Lower leg skin (tissue), 4 donors: Measurements from ENCODE around the gene SLC25A22. TPM values are rescaled to one million over a fixed set of nuclear protein-coding genes. Genes with fewer than 3 reads are reported as not detected.
A peak's percentile ranks its signal among the peaks of the same experiment; 100 is the strongest.

Source experiments
- DNase-seq, 2 donors: peaks; one replicate each; pipeline ENCODE4 v3.0.0-alpha.2; 2019; ENCODE audit warnings: low spot score in 2 of 2
- H3K4me3 ChIP-seq: fragments of 200-600 bp; sonication (generic); 2 replicates; pipeline ENCODE4 v1.5.1; 2017; ENCODE audit warnings: mild to moderate bottlenecking, low read depth; ENCODE audit not compliant: poor library complexity, severe bottlenecking
- POLR2A ChIP-seq, 2 donors: fragments of 450-650 bp; IDR thresholded peaks; one replicate each; pipeline ENCODE4 v1.6.1; 2016 to 2017; ENCODE audit warnings: antibody characterized with exemption in 2 of 2, mild to moderate bottlenecking in 1 of 2, moderate library complexity in 1 of 2
- WGBS, 2 donors: methylation state at CpG; one replicate each; pipeline ENCODE4 v1.1.5; 2018; 5-methylcytosine and 5-hydroxymethylcytosine counted together
- intact Hi-C: fragments of 100-400 bp; cut with DNase I; formaldehyde crosslinking; loops from one replicate; pipeline ENCODE4 v1.15.0; 2023; ENCODE audit warnings: low total_unique reads
- total RNA-seq, 4 donors: library from RNA; depleted of rRNA; stranded (reverse); fragments of >200 nt; gene quantifications; one replicate each; pipeline ENCODE4 v1.1.0, GENCODE V29; 2016
- TF ChIP-seq, protein P1 (sequence below), 3 donors: fragments of 450-650 bp; IDR thresholded peaks; one replicate each; pipeline ENCODE4 v1.5.1; 2016; ENCODE audit warnings: antibody characterized with exemption in 3 of 3, mild to moderate bottlenecking in 3 of 3, moderate library complexity in 2 of 3

SLC25A22 gene
- total RNA-seq, 4 donors from 2014 or later, result 10.9 to 19.2 (median 14.8) TPM

DNA sequence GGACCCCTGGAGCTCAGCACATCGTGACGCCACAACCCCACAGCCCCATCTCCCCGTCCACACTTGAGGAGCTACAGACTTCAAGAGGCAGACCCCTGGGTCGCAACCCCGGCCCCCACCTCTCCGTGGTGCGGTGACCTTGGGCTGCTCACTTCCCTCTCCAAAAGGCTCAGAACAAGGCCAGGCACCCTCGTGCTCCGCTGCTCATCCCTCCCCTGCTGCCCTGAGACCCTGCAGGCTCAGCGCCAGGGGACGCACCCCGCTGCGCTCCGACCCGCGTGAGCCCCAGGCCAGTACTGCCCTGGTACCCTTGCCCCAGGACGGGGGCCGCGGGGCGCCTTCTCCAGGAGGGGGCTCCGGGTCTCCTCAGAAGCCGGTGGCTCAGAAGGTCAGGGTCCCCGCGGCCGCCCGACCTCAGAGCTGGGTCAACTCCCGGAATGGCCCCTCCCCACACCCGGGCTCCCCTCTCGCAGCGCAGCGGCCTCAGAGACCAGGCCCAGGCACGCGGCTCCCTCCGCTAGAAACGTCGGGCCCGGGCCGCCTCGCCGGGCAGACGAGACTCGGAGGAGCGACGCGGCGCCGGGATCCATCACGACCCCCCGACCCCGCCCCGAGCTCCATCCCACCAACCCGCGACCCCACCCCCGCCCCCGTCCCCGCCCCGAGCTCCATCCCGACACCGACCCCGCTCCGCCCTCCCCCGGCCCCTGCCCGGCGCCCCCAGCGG, 21.4 kb downstream of the SLC25A22 start:
- peak in 1 of 2 donors; percentile 90 for DNase-seq
- TF ChIP-seq, protein P1, sequence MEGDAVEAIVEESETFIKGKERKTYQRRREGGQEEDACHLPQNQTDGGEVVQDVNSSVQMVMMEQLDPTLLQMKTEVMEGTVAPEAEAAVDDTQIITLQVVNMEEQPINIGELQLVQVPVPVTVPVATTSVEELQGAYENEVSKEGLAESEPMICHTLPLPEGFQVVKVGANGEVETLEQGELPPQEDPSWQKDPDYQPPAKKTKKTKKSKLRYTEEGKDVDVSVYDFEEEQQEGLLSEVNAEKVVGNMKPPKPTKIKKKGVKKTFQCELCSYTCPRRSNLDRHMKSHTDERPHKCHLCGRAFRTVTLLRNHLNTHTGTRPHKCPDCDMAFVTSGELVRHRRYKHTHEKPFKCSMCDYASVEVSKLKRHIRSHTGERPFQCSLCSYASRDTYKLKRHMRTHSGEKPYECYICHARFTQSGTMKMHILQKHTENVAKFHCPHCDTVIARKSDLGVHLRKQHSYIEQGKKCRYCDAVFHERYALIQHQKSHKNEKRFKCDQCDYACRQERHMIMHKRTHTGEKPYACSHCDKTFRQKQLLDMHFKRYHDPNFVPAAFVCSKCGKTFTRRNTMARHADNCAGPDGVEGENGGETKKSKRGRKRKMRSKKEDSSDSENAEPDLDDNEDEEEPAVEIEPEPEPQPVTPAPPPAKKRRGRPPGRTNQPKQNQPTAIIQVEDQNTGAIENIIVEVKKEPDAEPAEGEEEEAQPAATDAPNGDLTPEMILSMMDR (IDR thresholded peaks at IDR 0.05), result no peak
- no peak for TF ChIP-seq POLR2A (IDR thresholded peaks at IDR 0.05)
- WGBS, 2 donors, result 1% methylated on average over 13 to 20 of the region's 65 CpGs
- intact Hi-C loops, result no loop called here
- peak overlapping the region; percentile 87 for H3K4me3 ChIP-seq

DNA sequence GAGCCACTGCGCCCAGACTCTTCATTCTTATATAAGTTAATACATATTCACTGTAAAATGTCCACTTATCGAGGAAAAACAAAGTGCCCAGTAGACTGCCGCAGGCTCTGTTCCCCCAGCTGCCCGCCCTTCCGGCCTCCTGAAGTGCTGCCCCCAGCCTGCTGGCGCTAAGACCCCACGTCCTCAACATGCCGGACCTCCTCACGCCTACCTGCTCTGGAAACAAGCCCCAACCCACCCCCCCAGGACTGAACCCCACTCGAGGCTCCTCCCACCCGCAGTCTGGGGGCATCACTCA, 21.9 kb downstream of the SLC25A22 start:
- DNase-seq, result no peak
- WGBS, 2 donors, result 35 to 37% methylated on average over 11 of the region's 11 CpGs
- intact Hi-C loops, result no loop called here
- peak overlapping the region; percentile 87 for H3K4me3 ChIP-seq
- no peak for TF ChIP-seq POLR2A (IDR thresholded peaks at IDR 0.05)
- TF ChIP-seq, protein P1 (IDR thresholded peaks at IDR 0.05), result no peak

DNA sequence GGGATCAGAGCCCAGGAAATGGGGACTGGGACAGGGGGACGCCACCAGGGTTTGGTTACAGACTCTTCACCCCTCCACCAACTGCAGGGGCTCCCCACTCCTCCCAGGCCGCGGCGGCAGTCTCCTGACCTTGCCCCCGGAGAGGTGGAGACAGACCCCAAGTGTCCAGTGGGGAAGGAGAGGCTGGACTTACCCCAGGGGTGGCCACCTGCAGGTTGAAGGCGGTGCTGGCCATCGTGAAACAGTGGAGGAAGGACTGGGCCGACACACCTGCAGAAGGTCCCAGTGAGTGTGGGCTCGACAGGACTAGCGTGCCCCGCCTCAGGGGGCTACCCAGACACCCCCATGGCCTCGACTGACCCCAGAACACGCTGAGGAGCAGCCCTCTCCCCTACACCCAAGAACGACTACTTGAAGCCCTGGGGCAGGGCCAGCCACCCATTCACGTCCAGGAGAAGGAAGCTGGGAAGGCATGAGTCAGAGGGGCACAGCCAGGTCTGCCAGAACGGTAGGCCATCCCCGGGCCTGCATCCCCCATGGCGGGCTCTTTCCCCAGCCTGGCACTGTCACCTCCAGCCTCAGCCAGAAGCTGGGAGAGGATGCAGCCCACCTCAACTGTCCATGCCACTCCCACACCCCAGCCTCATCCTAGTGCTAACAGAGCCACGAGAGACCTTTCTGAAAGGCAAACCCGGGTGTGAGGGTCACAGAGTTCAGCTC, 23.0 kb downstream of the SLC25A22 start:
- TF ChIP-seq, protein P1 (IDR thresholded peaks at IDR 0.05), result no peak
- no peak for TF ChIP-seq POLR2A (IDR thresholded peaks at IDR 0.05)
- intact Hi-C loops, result no loop called here
- no peak overlapping the region for H3K4me3 ChIP-seq
- peak in 1 of 2 donors; percentile 76 for DNase-seq
- 53 to 67% methylated on average over 13 to 20 of the region's 20 CpGs for WGBS, 2 donors

DNA sequence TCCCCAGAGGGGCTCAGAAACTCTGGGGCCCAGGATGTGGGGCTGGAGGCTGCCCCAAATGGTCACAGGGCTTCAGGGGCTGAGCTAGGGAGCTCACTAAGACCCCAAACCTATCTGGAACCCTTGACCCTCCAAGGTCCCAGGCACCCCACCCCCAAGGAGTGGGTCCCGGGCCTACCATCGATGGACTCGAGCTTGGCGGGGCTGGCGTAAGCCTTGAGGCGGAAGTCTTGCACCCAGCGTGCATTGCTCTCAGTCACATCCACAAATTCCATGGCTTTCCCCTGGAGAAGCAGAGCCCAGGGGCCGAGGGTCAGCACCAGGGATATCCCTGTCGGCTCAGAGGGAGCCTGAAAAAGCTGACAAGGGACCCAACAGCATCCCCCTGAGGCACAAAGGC, 24.3 kb downstream of the SLC25A22 start:
- intact Hi-C loops, result no loop called here
- H3K4me3 ChIP-seq, result no peak overlapping the region
- WGBS, 2 donors, result 93 to 94% methylated on average over 9 of the region's 9 CpGs
- TF ChIP-seq, protein P1 (IDR thresholded peaks at IDR 0.05), result no peak
- TF ChIP-seq POLR2A (IDR thresholded peaks at IDR 0.05), result no peak
- DNase-seq, result no peak

DNA sequence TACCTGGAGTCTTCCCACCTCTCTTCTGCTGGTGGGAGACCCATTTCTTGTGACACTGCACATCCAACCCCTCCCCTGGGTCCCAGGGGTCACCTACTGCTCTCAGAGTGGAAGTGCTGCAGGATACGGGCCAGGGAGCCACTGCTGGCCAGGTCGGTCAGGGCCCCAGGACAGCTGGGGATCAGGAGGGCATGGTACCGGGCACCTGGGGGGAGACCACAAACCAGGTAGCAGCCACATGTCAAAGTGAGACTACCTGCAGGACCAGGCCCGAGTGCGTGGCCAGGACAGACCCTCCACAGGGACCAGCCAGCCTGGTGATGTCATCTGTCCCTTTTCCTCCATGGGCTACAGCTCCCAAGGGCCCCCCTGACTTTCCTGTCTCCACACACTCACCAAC, 24.7 kb downstream of the SLC25A22 start:
- DNase-seq, result peak in 1 of 2 donors; percentile 73
- 86 to 100% methylated on average over 2 to 5 of the region's 5 CpGs for WGBS, 2 donors
- TF ChIP-seq, protein P1 (IDR thresholded peaks at IDR 0.05), result no peak
- TF ChIP-seq POLR2A (IDR thresholded peaks at IDR 0.05), result no peak
- no peak overlapping the region for H3K4me3 ChIP-seq
- intact Hi-C loops, result no loop called here
